ENCODE measurements around the gene ARHGAP42.

DNA sequence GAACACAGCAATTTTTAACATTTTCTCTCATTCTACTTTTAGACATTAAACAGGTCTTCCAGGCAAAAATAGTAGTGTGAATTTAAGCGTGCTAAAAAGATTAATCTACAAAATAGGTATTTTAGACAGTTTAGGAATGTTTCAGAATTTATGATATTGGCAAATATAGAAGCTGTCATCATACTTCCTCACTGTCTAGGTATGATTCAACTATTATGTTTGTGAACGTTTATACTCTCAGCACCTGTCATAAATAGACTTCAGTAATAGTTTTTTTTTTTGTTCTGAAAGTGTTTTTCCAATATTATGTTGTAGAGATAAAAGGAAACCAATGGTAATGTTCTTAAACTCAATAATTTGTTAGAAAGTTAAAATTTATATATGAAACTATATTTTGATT lies 103.0 kb downstream of the ARHGAP42 start:
- TF ChIP-seq, protein P1, sequence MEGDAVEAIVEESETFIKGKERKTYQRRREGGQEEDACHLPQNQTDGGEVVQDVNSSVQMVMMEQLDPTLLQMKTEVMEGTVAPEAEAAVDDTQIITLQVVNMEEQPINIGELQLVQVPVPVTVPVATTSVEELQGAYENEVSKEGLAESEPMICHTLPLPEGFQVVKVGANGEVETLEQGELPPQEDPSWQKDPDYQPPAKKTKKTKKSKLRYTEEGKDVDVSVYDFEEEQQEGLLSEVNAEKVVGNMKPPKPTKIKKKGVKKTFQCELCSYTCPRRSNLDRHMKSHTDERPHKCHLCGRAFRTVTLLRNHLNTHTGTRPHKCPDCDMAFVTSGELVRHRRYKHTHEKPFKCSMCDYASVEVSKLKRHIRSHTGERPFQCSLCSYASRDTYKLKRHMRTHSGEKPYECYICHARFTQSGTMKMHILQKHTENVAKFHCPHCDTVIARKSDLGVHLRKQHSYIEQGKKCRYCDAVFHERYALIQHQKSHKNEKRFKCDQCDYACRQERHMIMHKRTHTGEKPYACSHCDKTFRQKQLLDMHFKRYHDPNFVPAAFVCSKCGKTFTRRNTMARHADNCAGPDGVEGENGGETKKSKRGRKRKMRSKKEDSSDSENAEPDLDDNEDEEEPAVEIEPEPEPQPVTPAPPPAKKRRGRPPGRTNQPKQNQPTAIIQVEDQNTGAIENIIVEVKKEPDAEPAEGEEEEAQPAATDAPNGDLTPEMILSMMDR (IDR thresholded peaks at IDR 0.05): no peak
- no peak for TF ChIP-seq POLR2AphosphoS5 (IDR thresholded peaks at IDR 0.05; ENCODE audit: low read depth, low read length)
- TF ChIP-seq SIN3A (IDR thresholded peaks at IDR 0.05; ENCODE audit: borderline replicate concordance, insufficient read depth, low read depth, low read length): no peak
- no peak for TF ChIP-seq TCF7L2 (IDR thresholded peaks at IDR 0.05; ENCODE audit: low read depth, low read length)
- TF ChIP-seq, protein P2, sequence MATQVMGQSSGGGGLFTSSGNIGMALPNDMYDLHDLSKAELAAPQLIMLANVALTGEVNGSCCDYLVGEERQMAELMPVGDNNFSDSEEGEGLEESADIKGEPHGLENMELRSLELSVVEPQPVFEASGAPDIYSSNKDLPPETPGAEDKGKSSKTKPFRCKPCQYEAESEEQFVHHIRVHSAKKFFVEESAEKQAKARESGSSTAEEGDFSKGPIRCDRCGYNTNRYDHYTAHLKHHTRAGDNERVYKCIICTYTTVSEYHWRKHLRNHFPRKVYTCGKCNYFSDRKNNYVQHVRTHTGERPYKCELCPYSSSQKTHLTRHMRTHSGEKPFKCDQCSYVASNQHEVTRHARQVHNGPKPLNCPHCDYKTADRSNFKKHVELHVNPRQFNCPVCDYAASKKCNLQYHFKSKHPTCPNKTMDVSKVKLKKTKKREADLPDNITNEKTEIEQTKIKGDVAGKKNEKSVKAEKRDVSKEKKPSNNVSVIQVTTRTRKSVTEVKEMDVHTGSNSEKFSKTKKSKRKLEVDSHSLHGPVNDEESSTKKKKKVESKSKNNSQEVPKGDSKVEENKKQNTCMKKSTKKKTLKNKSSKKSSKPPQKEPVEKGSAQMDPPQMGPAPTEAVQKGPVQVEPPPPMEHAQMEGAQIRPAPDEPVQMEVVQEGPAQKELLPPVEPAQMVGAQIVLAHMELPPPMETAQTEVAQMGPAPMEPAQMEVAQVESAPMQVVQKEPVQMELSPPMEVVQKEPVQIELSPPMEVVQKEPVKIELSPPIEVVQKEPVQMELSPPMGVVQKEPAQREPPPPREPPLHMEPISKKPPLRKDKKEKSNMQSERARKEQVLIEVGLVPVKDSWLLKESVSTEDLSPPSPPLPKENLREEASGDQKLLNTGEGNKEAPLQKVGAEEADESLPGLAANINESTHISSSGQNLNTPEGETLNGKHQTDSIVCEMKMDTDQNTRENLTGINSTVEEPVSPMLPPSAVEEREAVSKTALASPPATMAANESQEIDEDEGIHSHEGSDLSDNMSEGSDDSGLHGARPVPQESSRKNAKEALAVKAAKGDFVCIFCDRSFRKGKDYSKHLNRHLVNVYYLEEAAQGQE (IDR thresholded peaks at IDR 0.05; ENCODE audit: insufficient read depth in 1 of 2, low read depth in 2 of 2, low read length in 1 of 2): no peak

Data from Panc1 (cell line).